Eye (tissue), 1 donor: ENCODE data around the gene USP47.

Experiments used
- DNase-seq: peaks from one replicate; pipeline ENCODE4 v3.0.0-alpha.2; 2015

The USP47 gene

DNA sequence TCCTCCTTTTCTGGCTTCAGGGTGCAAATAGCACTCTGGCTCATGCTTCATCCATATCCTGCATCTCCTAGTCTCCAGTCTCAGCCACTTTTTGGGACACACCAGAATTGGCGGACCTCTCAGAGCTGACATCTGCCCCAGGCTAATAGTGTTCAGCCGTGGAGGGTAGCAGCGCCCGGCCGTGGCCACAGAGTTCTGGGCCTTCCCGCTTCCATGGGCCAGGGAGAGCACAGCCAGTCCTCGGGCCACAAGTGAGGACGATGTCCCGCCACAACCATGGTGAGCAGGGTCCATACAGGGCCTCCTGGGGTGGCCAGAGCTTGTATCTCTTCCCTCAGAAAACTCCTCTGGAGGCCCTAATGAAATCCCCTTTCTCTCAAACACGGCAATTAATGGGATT, 140.7 kb downstream of the USP47 start:
- no peak for DNase-seq

DNA sequence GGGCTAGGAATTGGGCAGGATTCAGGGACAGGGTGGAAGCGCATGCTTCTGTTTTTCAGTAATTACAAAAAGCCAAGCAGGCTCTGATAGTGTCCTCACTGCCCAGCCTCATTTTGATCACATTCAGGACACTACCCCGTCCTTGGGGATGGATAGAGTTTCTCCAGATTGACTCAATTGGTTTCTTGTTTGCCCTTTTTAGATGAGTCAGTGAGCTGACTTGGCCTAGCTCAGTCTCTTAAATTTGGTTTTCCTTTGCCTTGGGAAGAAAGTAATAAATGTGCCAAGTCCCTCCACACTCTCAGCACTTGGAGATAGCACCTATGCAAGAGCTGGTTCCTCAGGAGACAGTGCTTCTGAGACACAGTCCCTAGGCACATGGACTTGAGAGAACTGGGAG, 141.2 kb downstream of the USP47 start:
- no peak for DNase-seq

DNA sequence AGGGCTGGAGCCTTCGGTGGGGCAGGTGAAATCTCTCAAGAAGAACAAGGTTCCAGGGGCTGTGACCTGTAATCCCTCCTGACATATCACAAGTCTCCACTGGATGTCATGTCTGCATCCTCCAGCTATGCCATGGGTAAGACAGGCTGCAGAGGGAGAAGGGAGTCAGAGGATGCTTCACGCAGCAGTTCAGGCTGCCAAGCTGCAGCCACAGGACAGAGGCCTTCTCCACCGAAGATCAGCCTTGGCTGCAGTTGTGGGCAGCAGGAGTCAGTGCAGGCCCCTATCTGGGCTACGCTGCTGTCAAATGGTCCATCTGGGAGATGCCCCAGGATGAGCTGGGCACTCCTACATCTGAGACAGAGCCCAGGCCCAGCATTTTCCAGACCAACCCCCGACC, 141.7 kb downstream of the USP47 start:
- DNase-seq, result no peak

DNA sequence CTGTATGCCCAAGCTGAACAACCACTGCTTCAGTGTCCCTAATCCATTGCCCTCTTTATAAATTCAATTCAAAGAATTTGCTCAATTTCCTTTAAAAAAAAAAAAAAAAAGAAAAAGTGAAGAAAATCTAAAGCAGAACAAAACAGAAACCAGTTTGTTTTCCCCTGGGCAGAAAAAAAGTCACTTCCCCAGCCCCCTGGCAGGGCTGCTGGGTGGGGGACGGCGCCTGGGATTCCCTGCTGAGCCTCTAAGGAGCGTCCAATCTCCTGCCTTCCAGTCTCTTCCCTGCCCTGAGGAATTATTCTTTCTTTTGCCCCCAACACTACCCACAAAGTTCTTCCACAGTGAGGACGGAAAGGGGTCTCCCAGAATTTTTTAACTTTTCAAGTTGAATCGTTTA, 142.8 kb downstream of the USP47 start:
- no peak for DNase-seq

DNA sequence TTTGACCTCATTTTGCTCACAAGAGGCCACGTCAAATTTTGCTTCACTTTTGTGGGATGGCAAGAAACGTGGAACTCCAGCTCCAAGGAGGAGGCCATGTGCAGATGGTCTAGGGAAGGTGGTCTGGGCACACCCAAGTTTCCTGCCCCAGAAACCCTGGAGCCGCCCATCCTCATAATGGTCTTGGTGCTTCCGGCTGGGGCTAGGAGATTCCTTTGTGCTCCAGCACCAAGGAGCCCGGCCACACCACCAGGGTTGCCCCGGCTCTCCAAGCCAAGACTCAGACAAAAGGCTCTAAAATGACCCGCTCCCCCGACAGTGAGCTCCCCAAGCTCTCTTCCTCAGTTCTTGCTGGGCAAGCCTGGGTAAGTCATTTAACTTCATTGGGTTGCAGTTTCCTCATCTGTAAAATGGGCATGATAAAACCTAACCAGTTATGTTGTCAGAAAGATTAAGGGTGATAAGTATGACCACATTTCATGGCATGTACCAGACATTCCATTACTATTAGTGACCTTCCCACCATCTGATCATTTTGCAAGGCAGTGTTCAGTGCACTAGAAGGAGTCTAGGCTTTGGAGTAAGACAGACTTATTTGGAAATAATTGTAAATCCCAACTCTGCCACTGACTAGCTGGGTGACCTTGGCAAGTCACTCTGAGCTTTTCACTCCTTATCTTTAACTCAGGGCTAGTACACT, 143.4 kb downstream of the USP47 start:
- no peak for DNase-seq

DNA sequence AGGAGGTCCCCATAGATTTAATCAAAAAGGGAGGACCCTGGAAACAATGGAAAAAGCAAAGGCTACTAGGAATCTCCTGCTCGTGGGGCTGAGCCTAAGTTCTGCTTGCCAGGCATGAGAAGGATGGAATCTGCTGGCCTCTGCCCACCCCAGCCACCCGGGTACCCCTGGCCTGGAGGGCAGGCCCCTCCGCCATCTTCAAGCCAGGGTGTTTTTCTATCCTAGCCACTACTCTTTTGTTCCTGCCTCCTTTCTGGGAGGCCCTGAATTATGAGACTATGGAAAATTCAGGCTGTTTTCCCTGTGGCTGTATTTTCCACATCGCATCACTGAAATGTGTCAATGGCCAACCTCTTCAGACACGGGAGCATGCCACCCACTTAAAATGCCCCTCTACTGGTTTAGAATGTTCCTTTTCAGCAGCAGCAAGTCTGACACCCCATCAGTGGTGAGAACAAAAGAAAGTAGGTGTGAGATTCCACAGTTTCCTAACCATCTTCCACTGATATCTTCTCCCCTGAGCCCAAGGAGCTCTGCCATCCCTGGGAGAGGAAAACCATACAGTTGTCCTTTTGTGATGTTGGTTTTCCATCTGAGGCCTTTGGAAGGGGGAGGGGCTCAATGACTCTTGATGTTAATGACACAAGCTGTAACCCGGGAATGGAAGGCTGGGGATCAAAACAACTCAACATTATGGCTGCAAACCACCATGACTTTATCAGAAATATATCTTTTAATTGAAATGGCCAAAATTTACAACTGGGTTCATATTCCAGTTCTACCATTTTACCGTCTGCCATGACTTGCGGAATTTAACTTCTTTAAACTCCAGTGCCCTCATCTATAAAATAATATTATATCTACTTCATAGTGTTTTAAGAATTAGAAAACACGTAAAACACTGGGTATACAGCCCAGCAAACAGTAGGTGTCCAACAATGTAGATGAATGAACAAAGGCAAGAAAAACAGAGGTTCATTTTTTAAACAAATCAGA, 144.5 kb downstream of the USP47 start:
- DNase-seq, result no peak

DNA sequence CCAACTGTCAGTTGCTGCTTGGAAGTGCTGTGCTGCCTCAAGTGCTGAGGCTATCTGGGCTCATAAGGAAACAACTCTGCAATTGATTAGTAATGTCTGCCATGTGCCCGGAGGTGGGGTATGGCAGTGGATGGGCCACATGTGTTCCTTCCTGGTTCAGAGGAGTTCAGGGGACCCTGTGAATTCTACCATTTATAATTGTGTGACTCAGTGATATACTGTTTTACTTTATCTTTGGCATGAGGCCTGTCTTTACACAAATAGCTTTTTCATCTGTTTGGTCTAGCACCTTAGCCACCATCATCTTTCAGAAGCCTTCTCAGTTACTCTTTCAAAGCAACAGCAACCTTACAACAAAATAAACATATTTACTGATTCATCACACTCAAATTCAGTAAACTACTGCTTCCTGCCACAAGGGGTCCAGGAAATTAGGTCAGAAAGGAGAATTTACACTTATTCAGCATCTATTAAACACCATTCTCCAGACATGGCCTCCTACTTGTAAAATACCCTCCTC, 145.8 kb downstream of the USP47 start:
- no peak for DNase-seq

DNA sequence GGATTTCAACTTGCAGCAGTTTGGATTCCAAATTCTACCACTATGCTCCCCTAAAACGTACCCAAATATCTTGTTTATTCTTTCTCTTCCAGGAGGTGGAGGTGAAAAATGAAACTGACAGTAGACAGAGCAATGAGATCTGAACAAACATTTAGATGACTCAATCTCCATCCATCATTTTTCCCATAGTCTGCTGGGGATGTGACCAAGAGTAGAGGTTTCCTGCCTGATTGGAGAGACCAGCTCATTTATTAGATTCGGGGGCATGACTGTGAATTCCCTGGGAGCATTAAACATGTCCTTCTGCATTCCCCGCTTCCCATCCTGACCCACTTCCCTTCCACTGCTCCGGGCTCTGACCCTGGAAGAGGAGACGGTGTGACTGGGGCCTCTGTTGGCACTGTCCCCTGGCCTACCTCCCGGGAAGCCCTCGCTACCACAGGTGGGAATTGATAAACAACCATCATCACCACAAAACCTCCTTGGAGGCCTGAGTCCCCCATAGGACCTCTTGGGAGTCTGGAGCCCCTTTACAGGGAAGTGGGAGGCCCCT, 146.4 kb downstream of the USP47 start:
- no peak for DNase-seq

DNA sequence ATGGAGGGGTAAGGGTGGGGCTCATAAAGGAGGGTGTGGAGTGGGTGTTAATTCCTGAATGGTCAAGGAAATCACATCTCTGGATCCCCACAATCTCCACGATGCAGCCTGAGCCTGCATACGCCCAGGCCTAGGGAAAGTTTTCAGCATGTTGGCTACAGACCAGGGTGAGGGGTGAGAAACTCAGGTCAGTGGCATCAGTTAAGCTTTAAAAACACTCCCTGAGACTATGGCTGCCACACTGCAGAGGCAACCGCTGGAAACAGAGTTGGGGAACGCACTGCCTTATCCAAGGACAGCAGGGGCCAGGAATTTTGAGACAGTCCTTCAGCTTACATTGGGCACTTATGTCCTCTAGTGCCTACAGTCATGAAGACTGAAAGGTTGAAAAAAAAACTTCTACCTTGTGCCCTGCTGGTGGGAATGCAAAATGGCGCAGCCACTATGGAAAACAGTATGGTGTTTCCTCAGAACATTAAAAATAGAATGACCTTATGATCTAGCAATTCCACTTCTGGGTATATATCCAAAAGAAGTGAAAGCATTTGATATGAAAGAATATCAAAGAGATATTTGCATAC, 147.0 kb downstream of the USP47 start:
- DNase-seq, result no peak

DNA sequence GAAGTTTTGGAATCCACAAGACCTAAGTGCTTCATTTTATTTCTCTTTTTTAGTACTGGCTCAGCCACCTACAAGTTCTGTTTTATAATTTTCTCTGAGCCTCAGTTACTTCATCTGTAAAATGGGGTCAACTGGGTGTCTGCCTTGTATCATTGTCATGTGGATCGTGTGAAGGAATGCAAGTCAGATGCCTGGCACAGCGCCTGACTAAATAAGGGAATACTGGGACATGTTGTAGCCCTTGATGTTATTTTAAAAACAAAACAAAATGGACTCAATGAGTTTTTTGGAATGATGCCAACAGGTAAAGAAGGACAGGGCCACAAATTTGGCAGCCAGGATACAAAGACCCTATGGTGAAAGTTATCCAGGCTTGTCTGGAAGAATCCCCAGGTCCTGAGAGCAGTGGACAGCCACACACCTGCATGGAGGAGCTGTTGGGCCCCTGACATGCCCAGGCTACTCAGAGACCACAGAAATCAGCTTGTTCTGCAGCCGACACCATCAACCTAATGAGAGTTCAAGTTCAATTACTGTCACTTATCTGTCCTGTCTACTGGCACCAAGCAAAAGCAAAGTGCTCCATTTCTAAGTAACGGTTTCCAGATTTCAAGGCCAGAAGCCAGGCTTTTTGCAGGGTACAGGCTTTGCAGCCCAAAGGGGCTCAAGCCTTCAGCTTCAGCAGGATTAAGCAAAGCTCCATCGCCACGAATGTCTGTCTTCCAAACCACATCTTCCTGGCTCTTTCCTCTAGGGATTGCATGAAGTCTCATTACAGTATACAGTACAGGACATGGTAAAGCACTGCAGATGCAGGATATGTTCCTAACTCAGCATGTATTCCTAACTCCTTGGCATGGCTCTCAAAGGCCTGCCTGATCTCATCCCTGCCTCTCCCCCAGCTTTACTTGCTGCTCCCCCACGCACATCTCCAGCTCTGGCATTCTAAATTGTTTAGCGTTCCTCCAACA, 148.3 kb downstream of the USP47 start:
- peak; percentile 73 for DNase-seq

DNA sequence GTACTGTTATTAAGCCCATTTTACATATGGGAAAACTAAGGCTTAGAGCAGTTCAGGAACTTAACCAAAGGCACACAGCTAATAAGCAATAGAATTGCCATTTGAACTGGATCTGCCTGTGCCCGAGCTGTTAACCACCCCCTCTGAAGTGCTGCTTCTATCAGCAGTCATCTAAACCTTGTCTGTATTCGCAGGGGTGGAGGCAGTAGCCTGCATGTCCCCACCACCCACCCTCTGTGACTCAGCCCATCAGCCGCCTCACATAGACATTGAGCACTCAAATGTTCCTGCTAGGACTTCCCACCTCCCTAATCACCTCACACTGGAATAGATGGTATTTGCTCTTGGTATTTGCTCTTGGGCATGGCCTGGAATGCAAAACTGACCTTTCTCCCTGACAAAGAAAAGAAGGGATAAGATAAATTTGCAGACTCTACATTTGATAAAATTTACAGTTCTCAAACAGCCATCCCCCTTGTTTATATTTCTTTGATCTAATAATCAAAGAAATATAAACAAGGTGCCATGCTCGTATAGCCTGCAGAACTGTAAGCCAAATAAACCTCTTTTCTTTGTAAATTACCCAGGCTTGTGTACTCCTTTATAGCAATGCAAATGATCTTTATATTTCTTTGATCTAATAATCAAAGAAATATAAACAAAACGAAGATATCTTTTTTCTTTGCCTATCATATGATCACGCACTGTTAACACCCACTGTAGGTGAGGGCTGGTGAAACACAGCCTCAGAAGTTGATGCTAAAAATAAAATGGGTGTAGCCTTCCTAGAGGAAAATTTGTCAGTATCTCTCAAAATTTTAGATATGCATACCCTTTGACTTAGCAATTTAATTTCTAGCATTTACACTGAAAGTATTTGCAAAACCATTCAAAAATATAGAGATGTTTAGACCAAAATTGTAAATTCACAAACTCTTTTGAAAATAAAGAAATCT, 150.8 kb downstream of the USP47 start:
- DNase-seq, result no peak

DNA sequence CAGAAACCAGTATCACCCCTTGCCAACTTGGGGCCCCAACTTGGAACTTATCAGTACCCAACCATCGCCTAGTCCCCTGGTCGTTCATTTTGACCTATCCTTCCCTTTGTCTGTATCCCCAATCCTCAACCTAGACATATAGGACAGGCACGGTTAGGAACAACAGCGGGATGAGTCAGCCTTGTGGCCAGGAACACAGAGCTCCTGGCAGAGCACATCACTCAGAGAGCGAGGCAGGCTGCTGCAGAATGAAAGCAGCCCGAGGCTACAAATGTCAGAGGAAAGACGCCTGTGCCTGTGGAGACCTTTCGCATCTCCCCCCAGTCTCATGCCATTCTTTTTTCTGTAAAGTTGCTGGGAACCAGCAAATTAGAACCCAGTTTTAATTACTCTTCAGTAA, 152.1 kb downstream of the USP47 start:
- DNase-seq, result peak; percentile 56

DNA sequence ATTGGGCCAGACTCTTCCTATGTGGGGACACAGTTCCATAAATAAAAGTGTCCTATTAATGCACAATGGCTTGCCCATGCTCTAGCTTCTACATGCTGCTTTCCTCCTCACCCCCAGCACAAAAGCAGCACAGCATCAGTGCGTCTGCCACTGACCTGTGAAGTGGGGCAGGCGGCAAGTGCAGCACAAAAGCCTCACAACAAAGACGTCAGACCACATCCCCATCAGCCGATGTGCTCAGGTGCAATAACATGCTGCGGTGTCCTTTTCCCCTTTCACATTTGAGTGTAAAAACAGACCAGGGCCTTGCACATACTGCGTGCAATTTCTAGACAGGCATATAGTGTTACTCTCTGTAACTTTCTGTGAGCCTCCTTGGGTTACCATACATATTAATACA, 153.8 kb downstream of the USP47 start:
- peak; percentile 93 for DNase-seq

DNA sequence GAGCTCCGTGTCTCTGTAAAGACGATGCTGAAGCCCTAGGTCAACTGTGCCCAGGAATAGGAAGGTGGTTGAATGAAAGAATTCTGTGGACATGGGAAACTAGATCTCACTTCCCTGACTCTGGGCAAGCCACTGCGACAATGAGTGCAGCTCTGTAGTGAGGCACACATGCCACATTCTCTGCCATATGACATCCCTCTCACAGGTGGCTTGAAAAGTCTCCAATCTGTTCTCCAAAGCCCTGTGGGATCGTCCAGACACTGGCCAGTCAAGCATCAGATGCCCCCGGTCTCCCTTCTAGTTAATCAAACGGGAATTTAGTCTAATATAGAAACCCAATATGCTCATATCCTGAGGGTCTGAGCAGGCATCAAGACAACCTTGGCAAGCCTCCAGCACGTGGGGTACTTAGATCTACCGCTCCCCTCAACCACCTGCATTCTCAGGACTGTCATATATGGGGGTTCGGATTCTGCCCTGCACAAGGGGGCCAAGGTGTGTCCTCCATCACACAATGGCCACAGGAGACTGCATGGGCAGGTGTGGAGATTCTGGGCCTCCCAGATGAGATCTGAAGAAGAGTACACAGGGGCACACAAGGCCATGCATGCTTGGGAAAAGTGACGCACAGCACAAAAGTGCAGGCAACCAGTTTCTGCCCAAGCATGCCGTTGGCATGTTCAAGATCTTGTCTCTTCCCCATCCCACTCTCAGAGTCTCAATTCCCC, 154.7 kb downstream of the USP47 start:
- DNase-seq, result no peak

DNA sequence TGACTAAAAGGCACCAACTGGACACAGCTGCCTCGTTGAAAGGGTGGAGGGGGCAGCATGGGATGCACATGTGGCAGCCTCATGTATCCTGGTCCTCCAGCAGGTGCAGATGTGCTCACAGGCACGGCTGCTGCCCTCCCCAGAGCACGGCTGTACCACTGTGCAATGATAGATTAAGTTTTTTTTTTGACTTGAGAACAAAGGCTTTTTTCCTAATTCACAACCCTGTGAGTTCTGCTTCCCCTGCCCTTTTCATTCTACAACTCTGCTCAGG, 155.2 kb downstream of the USP47 start:
- DNase-seq, result no peak

DNA sequence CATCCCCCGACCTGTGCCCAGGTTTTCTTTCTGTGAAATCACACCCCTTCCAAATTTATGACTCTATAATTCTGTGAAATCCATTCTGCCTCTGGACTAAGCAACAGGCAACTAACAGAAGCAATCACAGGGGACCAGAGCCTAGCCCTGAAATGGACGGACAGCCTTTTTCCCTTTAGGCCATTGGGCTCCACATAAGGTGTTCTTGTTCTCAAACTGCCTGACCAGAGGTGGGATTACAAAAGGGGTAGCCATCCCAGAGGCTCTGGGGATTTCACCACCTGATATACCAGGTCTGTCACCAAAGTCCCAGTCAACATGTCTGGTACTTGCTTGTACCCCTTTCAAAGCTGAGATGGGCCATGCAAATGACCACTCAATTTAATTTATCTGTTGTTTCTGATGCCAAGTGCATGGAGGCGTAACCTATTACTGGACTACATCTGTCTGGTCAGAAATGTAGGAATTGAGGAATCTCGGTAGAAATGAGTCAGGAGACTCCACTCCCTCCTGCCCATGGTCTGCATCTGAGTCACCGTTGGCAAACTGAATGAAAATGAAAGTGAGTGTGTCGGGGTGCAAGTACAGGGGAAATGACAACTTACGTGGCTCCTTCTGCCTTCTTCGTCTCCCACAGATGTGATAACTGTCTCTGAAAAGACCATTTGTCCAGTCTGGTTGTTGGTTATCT, 156.5 kb downstream of the USP47 start:
- DNase-seq, result no peak

DNA sequence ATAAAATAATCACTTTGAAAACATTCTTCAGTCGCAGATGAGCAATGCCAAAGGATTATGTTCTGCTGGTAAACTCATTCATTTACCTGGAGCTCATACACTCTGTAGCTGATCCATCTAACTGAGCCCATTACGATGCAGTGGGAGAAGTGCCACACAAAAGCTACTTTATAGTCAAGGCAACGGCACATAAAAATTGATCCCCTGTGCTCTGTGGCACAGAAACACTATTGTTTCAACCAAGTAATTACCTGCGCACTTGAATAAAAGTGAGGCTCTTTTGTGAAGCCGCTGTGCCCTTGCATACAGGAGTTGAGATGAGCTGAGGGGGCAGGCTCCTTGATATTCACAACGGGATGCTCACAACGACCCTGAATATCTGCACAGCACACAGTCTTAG, 159.4 kb downstream of the USP47 start:
- no peak for DNase-seq

DNA sequence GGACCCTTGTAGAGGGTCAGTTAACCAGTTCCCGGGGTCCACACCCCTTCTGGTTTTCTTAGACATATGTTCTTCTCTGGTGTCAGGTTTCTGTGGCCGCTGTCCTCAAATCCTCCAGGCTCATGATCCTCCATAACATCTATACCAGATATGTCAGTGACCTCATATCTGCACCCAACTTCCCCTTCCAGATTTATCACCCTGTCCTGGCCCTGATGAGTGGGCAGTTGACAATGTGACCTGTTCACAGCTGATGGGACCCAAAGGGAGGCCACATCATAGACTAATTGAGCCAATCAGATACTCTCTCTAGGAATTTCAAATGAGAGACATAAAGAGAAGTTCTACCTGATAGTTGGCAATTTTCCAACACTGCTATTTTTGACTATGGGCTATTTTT, 161.6 kb downstream of the USP47 start:
- no peak for DNase-seq

DNA sequence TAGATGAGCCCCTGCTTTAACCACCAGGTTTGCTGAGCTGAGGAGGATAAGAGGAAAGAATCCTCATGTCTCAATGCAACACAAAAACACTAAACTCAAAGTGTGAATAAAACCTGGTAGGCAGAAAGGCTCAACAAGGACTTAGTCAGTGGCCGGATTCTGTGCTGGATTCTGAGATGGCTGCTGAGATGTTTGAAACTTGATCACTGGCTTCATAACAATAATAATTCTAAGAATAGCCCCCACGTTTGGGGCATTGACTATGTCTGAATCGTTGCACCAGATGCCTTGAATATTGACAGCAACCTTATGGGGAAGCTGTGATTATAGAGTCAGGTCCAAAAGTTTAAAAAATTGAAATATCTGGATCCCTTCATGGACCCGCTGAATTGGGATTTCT, 162.0 kb downstream of the USP47 start:
- DNase-seq, result no peak

DNA sequence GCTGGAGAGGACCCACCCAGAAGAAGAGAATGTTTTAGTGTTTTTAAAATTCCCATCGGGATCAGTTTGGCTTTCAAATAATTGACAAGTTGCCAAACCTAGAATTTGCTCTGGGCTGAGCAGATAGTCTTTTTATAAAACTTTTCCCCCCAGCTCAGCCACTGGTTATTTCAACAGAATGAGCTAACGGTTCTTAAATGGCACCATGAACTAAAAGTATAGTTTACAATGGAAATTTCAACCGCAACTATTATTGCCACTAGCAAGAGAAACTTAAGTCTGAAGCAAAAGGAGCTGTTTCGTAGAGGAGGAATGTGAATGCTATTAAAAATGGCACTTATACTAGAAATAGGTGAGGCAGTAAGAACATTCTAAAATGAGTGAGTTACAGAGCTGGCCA, 163.3 kb downstream of the USP47 start:
- no peak for DNase-seq
